K562 treated with DMSO at 1 percent for 24 hours (cell line): ENCODE results near the gene LCN15. TPM values are rescaled to one million over a fixed set of nuclear protein-coding genes. Genes with fewer than 3 reads are reported as not detected.

Source experiments
- total RNA-seq: library from RNA; unstranded; fragments of 300-600 nt; gene quantifications from 2 replicates; pipeline ENCODE4 v1.2.3, GENCODE V29; 2022; ENCODE audit warnings: low read depth; ENCODE audit not compliant: insufficient read depth

The LCN15 gene, protein sequence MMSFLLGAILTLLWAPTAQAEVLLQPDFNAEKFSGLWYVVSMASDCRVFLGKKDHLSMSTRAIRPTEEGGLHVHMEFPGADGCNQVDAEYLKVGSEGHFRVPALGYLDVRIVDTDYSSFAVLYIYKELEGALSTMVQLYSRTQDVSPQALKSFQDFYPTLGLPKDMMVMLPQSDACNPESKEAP
- total RNA-seq: not detected in 2 replicates

DNA sequence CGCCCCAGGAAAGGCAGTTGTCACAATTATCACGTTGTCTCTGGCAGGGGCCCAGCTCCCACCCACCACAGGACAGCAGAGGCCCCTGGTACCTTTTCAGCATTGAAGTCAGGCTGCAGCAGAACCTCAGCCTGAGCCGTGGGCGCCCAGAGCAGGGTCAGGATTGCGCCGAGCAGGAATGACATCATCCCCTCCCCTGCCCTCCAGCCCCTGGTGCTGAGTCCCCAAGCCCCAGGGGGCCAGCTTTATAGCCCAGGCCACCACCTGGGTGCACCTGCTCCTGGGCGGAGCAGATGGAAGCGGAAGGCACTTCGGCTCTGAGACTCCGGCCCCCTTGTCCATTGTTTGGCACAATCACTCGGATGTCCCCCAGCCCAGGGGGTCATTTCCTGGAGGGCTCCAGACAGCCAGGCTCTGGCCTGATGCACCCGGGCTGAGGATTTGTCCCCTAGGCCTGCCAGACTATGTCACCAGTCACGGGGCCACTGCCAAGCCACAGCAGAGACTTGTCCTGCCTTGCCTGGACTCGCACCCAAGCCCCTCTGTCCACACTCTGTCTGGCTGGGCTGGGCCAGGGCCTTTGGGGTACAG, at the start of gene LCN15:
Gene LCN15 (minus strand): TSS at position 218 of the 591 bp plus-strand sequence. CDS start 30 bp downstream, at position 188.

DNA sequence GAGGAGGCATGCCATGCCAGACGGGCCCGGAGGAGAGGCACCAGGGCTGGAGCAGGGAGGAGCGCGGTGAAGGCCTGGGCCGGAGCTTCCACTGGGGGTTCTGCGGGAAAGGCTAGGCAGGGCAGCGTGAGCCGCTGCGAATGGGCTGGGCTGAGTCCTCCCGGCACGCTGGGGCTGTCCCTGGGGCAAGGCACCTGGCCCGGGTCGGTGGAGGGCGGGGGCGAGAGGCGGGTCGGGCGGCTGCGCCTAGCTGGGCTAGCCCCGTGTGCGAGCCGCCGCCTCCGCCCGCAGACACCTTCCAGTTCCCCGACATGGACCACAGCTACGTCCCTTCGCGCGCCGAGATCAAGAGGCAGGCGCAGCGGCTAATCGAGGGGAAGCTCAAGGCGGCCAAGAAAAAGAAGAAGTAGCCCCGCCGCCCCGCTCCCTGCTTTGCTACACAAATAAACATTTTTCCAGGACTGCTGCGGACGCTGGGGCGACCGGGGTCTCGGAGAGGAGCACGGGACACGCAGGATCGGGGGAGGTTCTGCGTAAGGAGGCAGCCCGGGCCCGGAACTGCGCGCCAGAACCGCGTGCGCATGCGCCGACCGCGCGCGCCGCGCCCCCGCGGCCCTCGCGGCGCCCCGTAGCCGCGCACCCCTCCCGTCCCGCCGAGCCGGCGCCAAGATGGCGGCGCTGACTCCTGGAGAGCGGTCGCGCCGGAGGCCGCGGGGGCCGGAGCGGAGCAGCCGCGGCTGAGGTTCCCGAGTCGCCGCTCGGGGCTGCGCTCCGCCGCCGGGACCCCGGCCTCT, 43.2 kb upstream of the LCN15 start, which contains the start of gene RABL6:
Gene RABL6 (plus strand): TSS at position 668 of the 794 bp plus-strand sequence. CDS start 249 bp downstream, outside the sequence.

DNA sequence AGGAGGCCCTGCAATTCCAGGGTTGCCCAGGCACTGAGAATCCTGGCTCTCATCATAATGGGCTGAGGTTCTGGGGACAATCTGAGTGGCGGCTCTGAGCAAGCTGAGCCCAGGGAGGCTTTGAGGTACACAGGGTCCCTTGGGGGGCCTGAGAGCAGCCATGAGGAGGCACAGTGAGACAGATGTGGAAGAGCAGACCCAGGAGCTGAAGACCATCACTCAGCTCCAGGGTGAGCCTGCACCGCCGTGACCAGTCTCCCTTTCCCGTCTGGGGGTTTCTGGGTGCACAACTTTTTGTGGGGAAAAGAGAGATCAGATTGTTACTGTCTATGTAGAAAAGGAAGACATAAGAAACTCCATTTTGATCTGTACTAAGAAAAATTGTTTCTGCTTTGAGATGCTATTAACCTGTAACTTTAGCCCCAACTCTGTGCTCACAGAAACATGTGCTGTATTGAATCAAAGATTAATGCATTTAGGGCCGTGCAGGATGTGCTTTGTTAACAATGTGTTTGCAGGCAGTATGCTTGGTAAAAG, 32.0 kb upstream of the LCN15 start, which contains the start of gene CCDC183:
Gene CCDC183 (plus strand): TSS at position 101 of the 537 bp plus-strand sequence. CDS start 60 bp downstream, at position 161.

DNA sequence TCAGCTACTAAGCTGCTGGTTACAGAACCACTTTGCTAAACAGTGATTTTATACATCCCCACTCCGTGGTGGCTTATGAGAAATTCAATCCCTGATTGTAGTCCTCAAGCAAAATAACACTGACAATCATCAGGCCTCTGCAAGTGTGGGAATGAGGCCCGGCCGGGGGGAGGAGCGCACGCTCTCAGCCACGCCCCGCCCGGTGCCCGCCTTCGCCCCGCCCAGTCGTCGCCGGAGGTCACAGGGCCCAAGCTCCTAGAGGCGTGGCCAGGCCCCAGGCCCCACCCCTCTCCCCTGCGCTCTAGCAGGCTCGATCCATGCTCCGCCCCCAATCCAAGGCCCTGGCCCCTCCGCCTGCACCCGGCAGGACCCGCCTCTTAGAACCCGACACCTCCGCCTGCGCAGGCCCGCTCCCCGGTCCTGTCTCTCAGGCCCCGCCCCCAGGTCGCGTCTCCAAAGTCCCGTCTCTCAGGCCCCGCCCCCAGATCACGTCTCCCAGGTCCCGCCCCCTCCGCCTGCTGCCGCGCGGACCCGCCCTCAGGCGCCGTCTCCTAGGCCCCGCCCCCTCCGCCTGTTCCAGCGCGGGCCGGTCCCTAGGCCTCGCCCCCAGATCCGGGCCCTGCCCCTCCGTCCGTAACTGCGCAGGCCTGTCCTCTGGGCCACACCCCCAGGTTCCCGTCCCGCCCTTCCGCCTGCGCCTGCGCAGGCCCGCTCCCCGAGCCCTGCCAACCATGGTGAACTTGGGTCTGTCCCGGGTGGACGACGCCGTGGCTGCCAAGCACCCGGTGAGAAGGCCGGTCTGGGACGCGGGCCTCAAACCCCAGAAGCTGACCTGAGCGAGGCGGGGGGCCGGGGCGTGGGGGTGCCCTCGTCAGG, 26.6 kb upstream of the LCN15 start, which contains the start of gene TMEM141:
Gene TMEM141 (plus strand): TSS at position 705 of the 876 bp plus-strand sequence. CDS start 27 bp downstream, at position 732.

DNA sequence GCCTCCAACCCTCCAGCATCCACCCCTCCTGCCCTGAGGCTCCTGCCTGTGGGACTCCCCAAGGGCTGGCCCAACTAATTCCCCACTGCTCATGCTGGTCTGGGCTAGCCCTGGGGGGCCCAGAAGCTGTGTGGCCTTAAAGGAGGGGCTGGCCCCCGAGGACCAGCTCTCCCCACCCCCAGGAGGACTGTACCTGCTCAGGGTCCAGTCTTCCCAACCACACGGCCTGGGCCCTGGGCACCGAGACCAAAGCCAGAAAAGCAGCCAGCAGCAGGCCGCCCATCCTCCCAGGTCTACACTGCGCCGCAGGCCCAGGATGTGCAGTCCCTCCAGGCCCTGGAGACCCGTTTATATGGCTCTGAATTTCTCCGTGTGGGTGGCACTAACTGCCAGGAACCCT, 16.1 kb downstream of the LCN15 start, which contains the start of gene LCN6:
Gene LCN6 (minus strand): TSS at position 325 of the 400 bp plus-strand sequence. CDS start 42 bp downstream, at position 283.

DNA sequence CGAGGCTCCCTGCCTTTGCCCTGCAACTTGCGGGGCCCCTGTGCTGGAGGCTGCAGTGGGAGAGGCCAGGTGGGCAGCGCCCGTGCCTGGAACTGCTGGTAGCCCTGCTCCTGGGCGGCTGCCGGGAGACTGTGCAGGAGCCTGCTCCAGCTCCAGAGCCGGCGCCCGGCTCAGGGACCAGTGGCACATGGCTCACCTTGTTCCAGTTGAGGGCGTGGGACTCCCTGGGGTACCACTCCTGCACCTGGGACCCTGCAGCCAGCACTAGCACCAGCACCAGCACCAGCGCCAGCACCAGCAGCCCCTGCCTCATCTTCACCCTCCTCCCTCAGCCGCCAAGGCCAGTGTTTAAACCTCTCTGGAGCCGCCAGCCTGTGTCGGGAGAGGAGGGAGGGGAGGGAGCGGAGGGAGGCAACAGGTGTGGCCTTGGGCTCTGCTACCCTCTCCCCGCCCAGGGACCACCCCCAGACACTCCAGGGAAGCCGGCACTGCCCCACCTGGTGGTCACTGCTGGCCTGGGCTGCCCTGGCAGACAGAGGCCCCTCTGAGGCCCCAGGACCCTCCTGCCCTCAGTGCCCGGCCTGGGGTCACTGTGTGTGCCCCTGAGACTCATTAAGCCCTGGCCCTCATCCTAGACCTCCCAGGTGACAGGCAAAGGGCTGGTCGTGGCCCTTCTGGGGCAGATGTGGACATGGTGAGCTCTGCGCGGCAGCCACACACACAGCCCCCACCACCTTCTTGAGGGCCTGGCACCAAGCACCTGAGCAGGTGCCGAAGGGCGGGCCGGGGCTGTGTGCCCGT, 21.5 kb downstream of the LCN15 start, which contains the start of gene LCN10:
Gene LCN10 (minus strand): TSS at position 350 of the 801 bp plus-strand sequence. CDS start 37 bp downstream, at position 313.

DNA sequence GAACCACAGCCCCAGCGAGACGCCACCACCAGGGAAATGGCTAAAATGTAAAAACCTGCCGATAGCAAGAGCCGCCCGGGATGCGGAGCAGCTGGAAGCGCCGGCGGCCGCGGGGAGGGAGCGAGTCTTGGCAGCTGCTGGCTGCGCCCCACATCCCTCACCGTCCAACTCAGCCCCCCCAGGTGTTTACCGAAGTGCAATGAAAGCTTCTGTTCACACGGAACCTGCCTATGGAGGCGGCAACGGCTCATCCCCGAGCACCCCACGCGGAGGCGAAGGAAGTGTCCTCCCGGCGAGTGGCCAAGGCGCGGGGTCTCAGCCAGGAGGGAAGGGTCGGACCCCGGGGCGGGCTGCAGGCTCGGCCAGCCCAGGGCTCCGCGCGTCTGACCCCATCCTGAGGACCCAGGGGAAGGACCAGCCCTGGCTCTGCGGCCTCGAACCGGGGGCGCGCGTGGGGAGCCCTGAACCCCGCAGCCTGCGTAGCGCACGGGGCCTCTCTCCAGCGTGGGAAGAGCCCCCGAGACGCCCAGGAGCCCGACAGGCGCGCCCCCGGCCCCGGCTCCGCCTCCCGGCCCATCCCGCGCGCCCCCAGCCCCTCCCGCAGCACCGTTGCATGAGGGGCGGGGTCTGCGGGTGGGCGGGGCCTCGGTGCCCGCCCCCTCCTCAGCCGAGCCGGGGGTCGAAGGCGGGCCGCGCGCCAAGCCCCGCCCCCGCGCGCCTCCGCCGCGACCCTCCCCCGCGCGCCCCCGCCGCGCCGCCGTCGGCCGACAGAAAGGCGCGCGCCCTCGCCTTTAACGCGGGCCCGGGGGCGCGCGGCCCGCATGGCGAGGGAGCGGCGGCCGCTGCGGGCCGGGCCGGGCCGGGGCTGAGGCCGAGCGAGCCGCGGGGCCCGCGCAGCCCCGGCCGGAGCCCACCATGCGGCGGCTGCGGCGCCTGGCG, 52.3 kb downstream of the LCN15 start, which contains the start of gene DIPK1B:
Gene DIPK1B (plus strand): TSS at position 822 of the 939 bp plus-strand sequence. CDS start 94 bp downstream, at position 916.

Other genes starting within 250 kb of the LCN15 start
- 21.4 and 22.9 TPM in 2 replicates for gene NOTCH1, start 218.5 kb downstream of the LCN15 start, total RNA-seq
- gene EGFL7, start 101.6 kb downstream of the LCN15 start, total RNA-seq: 127 and 159 TPM in 2 replicates
- 78.2 and 86.1 TPM in 2 replicates for gene AGPAT2, start 77.1 kb downstream of the LCN15 start, total RNA-seq
- gene DIPK1B, start 51.9 kb downstream of the LCN15 start, total RNA-seq: 17.6 and 20.5 TPM in 2 replicates
- gene LCN10, start 21.6 kb downstream of the LCN15 start, total RNA-seq: 0.50 TPM in 1 of 2 replicates, not detected in the other
- not detected in 2 replicates for gene LCN6, start 16.0 kb downstream of the LCN15 start, total RNA-seq
- not detected in 2 replicates for gene LCN8, start 6.3 kb downstream of the LCN15 start, total RNA-seq
- gene TMEM141, start 26.8 kb upstream of the LCN15 start, total RNA-seq: 80.0 and 85.0 TPM in 2 replicates
- 1.8 and 3.5 TPM in 2 replicates for gene CCDC183, start 31.8 kb upstream of the LCN15 start, total RNA-seq
- 160 and 181 TPM in 2 replicates for gene RABL6, start 43.4 kb upstream of the LCN15 start, total RNA-seq
- 12.3 and 15.9 TPM in 2 replicates for gene AJM1, start 78.0 kb upstream of the LCN15 start, total RNA-seq
- gene PHPT1, start 84.9 kb upstream of the LCN15 start, total RNA-seq: 163 and 193 TPM in 2 replicates
- gene MAMDC4, start 87.8 kb upstream of the LCN15 start, total RNA-seq: 1.9 and 3.1 TPM in 2 replicates
- gene EDF1, start 101.8 kb upstream of the LCN15 start, total RNA-seq: 668 and 686 TPM in 2 replicates
- 32.9 and 35.8 TPM in 2 replicates for gene TRAF2, start 122.0 kb upstream of the LCN15 start, total RNA-seq
- gene FBXW5, start 180.2 kb upstream of the LCN15 start, total RNA-seq: 150 and 189 TPM in 2 replicates
- 1.1 TPM in 1 of 2 replicates, not detected in the other for gene C8G, start 180.7 kb upstream of the LCN15 start, total RNA-seq
- not detected in 2 replicates for gene LCN12, start 187.8 kb upstream of the LCN15 start, total RNA-seq
- 5.6 and 7.3 TPM in 2 replicates for gene PTGDS, start 213.0 kb upstream of the LCN15 start, total RNA-seq
- not detected in 2 replicates for gene LCNL1, start 218.5 kb upstream of the LCN15 start, total RNA-seq
- 82.2 and 86.6 TPM in 2 replicates for gene PAXX, start 227.9 kb upstream of the LCN15 start, total RNA-seq
- gene CLIC3, start 232.1 kb upstream of the LCN15 start, total RNA-seq: 0.64 and 1.7 TPM in 2 replicates